ENCODE measurements around the gene ASXL2. TPM values are rescaled to one million over a fixed set of nuclear protein-coding genes. Genes with fewer than 3 reads are reported as not detected.
"Not testable (repeated sequence)": the region's sequence is repeated elsewhere in the genome, so short reads cannot be mapped to it uniquely, and the experiment has no call there.

Gene ASXL2
- 76.7 and 80.7 TPM in 2 replicates for total RNA-seq

- H3K4me1 Mint-ChIP-seq (ENCODE audit: low read depth), result peaks cover 43% of the 10 kb centered on the region
These were observed at the start of gene ASXL2 for GRCh38 chr2:25878361-25879132. Gene ASXL2 (minus strand): TSS chr2:25878487. CDS start chr2:25878222, 265 bp downstream.

GRCh38 chr2:25926984-25927756 lies 48.9 kb upstream of the ASXL2 start:
- Mint-ChIP-seq H3K9me3 (no peaks in the 10 kb centered on the region), H3K4me1 (ENCODE audit: low read depth) (no peaks in the 10 kb centered on the region), H3K4me3 (ENCODE audit: low read depth) (no peak overlapping the region), H3K27me3 (ENCODE audit: low read depth) (peaks cover 9% of the 10 kb centered on the region), H3K27ac (no peak overlapping the region), H3K36me3 (ENCODE audit: low read depth) (no peaks in the 10 kb centered on the region)
- intact Hi-C loops (cut with micrococcal nuclease), result no loop called here
- DNase-seq (ENCODE audit: low spot score), result no peak

More at GRCh38 chr2:25878361-25879132, at the start of gene ASXL2:
- peak; percentile 98 for DNase-seq (ENCODE audit: low spot score)
- Mint-ChIP-seq H3K36me3 (ENCODE audit: low read depth) (peaks cover 18% of the 10 kb centered on the region), H3K4me3 (ENCODE audit: low read depth) (peak within 1 kb of the TSS; percentile 95), H3K27ac (peak within 1 kb of the TSS; percentile 95), H3K9me3 (no peaks in the 10 kb centered on the region), H3K27me3 (ENCODE audit: low read depth) (no peaks in the 10 kb centered on the region)
- intact Hi-C loops (cut with micrococcal nuclease), result loop anchor here (1.0 to 5.0 kb wide), 4 partner anchors 26 to 206 kb away; partner anchors contain the start of genes DTNB and RAB10

- intact Hi-C loops (cut with micrococcal nuclease), result no loop called here
- Mint-ChIP-seq H3K27ac (no peak overlapping the region), H3K27me3 (ENCODE audit: low read depth) (peaks cover 13% of the 10 kb centered on the region), H3K36me3 (ENCODE audit: low read depth) (no peaks in the 10 kb centered on the region), H3K4me1 (ENCODE audit: low read depth) (no peaks in the 10 kb centered on the region), H3K4me3 (ENCODE audit: low read depth) (no peak overlapping the region), H3K9me3 (no peaks in the 10 kb centered on the region)
- DNase-seq (ENCODE audit: low spot score), result no peak
These were observed 44.2 kb upstream of the ASXL2 start for GRCh38 chr2:25922501-25922900.

GRCh38 chr2:25920786-25921415 lies 42.6 kb upstream of the ASXL2 start:
- Mint-ChIP-seq H3K27ac (no peak overlapping the region), H3K27me3 (ENCODE audit: low read depth) (peaks cover 13% of the 10 kb centered on the region), H3K36me3 (ENCODE audit: low read depth) (no peaks in the 10 kb centered on the region), H3K4me3 (ENCODE audit: low read depth) (no peak overlapping the region), H3K4me1 (ENCODE audit: low read depth) (peaks cover 7% of the 10 kb centered on the region), H3K9me3 (no peaks in the 10 kb centered on the region)
- no peak for DNase-seq (ENCODE audit: low spot score)
- intact Hi-C loops (cut with micrococcal nuclease), result no loop called here

GRCh38 chr2:25920336-25920735 lies 42.0 kb upstream of the ASXL2 start:
- H3K9me3 Mint-ChIP-seq, result no peaks in the 10 kb centered on the region
- DNase-seq (ENCODE audit: low spot score), result no peak
- peaks cover 7% of the 10 kb centered on the region for H3K4me1 Mint-ChIP-seq (ENCODE audit: low read depth)
- no peak overlapping the region for H3K4me3 Mint-ChIP-seq (ENCODE audit: low read depth)
- intact Hi-C loops (cut with micrococcal nuclease), result no loop called here
- H3K36me3 Mint-ChIP-seq (ENCODE audit: low read depth), result no peaks in the 10 kb centered on the region
- peaks cover 13% of the 10 kb centered on the region for H3K27me3 Mint-ChIP-seq (ENCODE audit: low read depth)
- H3K27ac Mint-ChIP-seq, result no peak overlapping the region

GRCh38 chr2:25917832-25918231 lies 39.5 kb upstream of the ASXL2 start:
- Mint-ChIP-seq H3K9me3 (no peaks in the 10 kb centered on the region), H3K27ac (no peak overlapping the region), H3K4me3 (ENCODE audit: low read depth) (no peak overlapping the region), H3K27me3 (ENCODE audit: low read depth) (peaks cover 10% of the 10 kb centered on the region), H3K4me1 (ENCODE audit: low read depth) (peaks cover 15% of the 10 kb centered on the region), H3K36me3 (ENCODE audit: low read depth) (no peaks in the 10 kb centered on the region)
- DNase-seq (ENCODE audit: low spot score), result no peak
- intact Hi-C loops (cut with micrococcal nuclease), result no loop called here

GRCh38 chr2:25917411-25917810 lies 39.1 kb upstream of the ASXL2 start:
- H3K36me3 Mint-ChIP-seq (ENCODE audit: low read depth); DNase-seq (ENCODE audit: low spot score); H3K27ac Mint-ChIP-seq; H3K9me3 Mint-ChIP-seq; intact Hi-C loops (cut with micrococcal nuclease); H3K4me3 Mint-ChIP-seq (ENCODE audit: low read depth); H3K27me3 Mint-ChIP-seq (ENCODE audit: low read depth): not testable (repeated sequence)
- peaks cover 15% of the 10 kb centered on the region for H3K4me1 Mint-ChIP-seq (ENCODE audit: low read depth)

- H3K36me3 Mint-ChIP-seq (ENCODE audit: low read depth); intact Hi-C loops (cut with micrococcal nuclease); H3K9me3 Mint-ChIP-seq; H3K27me3 Mint-ChIP-seq (ENCODE audit: low read depth): not testable (repeated sequence)
- peaks cover 15% of the 10 kb centered on the region for H3K4me1 Mint-ChIP-seq (ENCODE audit: low read depth)
- peak; percentile 48 for DNase-seq (ENCODE audit: low spot score)
- H3K27ac Mint-ChIP-seq, result peak overlapping the region; percentile 38
- H3K4me3 Mint-ChIP-seq (ENCODE audit: low read depth), result peak overlapping the region; percentile 67
These were observed 37.9 kb upstream of the ASXL2 start for GRCh38 chr2:25915944-25916772.

GRCh38 chr2:25915411-25915810 lies 37.1 kb upstream of the ASXL2 start:
- H3K9me3 Mint-ChIP-seq; DNase-seq (ENCODE audit: low spot score); H3K27ac Mint-ChIP-seq; H3K36me3 Mint-ChIP-seq (ENCODE audit: low read depth); intact Hi-C loops (cut with micrococcal nuclease); H3K4me3 Mint-ChIP-seq (ENCODE audit: low read depth); H3K27me3 Mint-ChIP-seq (ENCODE audit: low read depth): not testable (repeated sequence)
- peaks cover 15% of the 10 kb centered on the region for H3K4me1 Mint-ChIP-seq (ENCODE audit: low read depth)

GRCh38 chr2:25913696-25913973 lies 35.3 kb upstream of the ASXL2 start:
- intact Hi-C loops (cut with micrococcal nuclease); H3K4me3 Mint-ChIP-seq (ENCODE audit: low read depth); H3K27ac Mint-ChIP-seq; DNase-seq (ENCODE audit: low spot score); H3K9me3 Mint-ChIP-seq; H3K36me3 Mint-ChIP-seq (ENCODE audit: low read depth); H3K27me3 Mint-ChIP-seq (ENCODE audit: low read depth): not testable (repeated sequence)
- H3K4me1 Mint-ChIP-seq (ENCODE audit: low read depth), result peaks cover 15% of the 10 kb centered on the region

- Mint-ChIP-seq H3K4me1 (ENCODE audit: low read depth) (peaks cover 15% of the 10 kb centered on the region), H3K4me3 (ENCODE audit: low read depth) (no peak overlapping the region), H3K27ac (no peak overlapping the region), H3K36me3 (ENCODE audit: low read depth) (no peaks in the 10 kb centered on the region), H3K27me3 (ENCODE audit: low read depth) (no peaks in the 10 kb centered on the region), H3K9me3 (no peaks in the 10 kb centered on the region)
- intact Hi-C loops (cut with micrococcal nuclease), result no loop called here
- no peak for DNase-seq (ENCODE audit: low spot score)
These were observed 34.8 kb upstream of the ASXL2 start for GRCh38 chr2:25912851-25913695.

- H3K36me3 Mint-ChIP-seq (ENCODE audit: low read depth); H3K27ac Mint-ChIP-seq; H3K4me1 Mint-ChIP-seq (ENCODE audit: low read depth); intact Hi-C loops (cut with micrococcal nuclease); DNase-seq (ENCODE audit: low spot score); H3K9me3 Mint-ChIP-seq; H3K4me3 Mint-ChIP-seq (ENCODE audit: low read depth); H3K27me3 Mint-ChIP-seq (ENCODE audit: low read depth): not testable (repeated sequence)
These were observed 31.3 kb upstream of the ASXL2 start for GRCh38 chr2:25909574-25909973.

Data from activated T-helper 2 cell treated with anti-CD3 and anti-CD28 coated beads, Interferon-gamma antibody, Interleukin-2, Interleukin-4, amounts not matched to agents 10 μg/mL and 5 μg/mL and 100 μg/mL, durations not matched to agents 14 hours and 24 hours and 36 hours (primary cell).